IPS-15b (cell line): ENCODE data around the gene MYO1D.

Source experiments
- H3K27me3 ChIP-seq: one replicate; pipeline ENCODE4 v1.6.1; 2013; ENCODE audit warnings: low read length; ENCODE audit not compliant: control insufficient read depth, insufficient read depth
- H3K36me3 ChIP-seq: one replicate; pipeline ENCODE4 v1.6.1; 2013; ENCODE audit warnings: low read length; ENCODE audit not compliant: control insufficient read depth, insufficient read depth
- H3K4me1 ChIP-seq: one replicate; pipeline ENCODE4 v1.6.1; 2013; ENCODE audit warnings: mild to moderate bottlenecking, low read length; ENCODE audit not compliant: control insufficient read depth, insufficient read depth
- H3K4me3 ChIP-seq: one replicate; pipeline ENCODE4 v1.5.1; 2013; ENCODE audit warnings: low read depth, low read length
- H3K9ac ChIP-seq: one replicate; pipeline ENCODE4 v1.6.1; 2013; ENCODE audit warnings: low read depth, mild to moderate bottlenecking, low read length
- H3K9me3 ChIP-seq: one replicate; pipeline ENCODE4 v1.6.1; 2013; ENCODE audit warnings: mild to moderate bottlenecking, low read length; ENCODE audit not compliant: control insufficient read depth, insufficient read depth

MYO1D gene

GRCh38 chr17:32496395-32497073 lies 380.4 kb downstream of the MYO1D start:
- Histone ChIP-seq H3K9ac (no peak overlapping the region), H3K9me3 (no peaks in the 10 kb centered on the region), H3K27me3 (no peaks in the 10 kb centered on the region), H3K4me1 (no peaks in the 10 kb centered on the region), H3K36me3 (no peaks in the 10 kb centered on the region), H3K4me3 (no peak overlapping the region)

- H3K9me3 ChIP-seq, result no peaks in the 10 kb centered on the region
- no peaks in the 10 kb centered on the region for H3K4me1 ChIP-seq
- no peak overlapping the region for H3K4me3 ChIP-seq
- no peaks in the 10 kb centered on the region for H3K27me3 ChIP-seq
- H3K9ac ChIP-seq, result no peak overlapping the region
- H3K36me3 ChIP-seq, result no peaks in the 10 kb centered on the region
These were observed 381.3 kb downstream of the MYO1D start for GRCh38 chr17:32495359-32496231.

GRCh38 chr17:32494621-32495358 lies 382.1 kb downstream of the MYO1D start:
- H3K9me3 ChIP-seq, result no peaks in the 10 kb centered on the region
- no peak overlapping the region for H3K4me3 ChIP-seq
- peaks cover 5% of the 10 kb centered on the region for H3K36me3 ChIP-seq
- no peaks in the 10 kb centered on the region for H3K4me1 ChIP-seq
- H3K27me3 ChIP-seq, result no peaks in the 10 kb centered on the region
- H3K9ac ChIP-seq, result no peak overlapping the region

GRCh38 chr17:32493976-32494513 lies 382.9 kb downstream of the MYO1D start:
- Histone ChIP-seq H3K4me1 (peaks cover 3% of the 10 kb centered on the region), H3K9ac (no peak overlapping the region)

GRCh38 chr17:32493571-32493970 lies 383.4 kb downstream of the MYO1D start:
- Histone ChIP-seq H3K9me3 (no peaks in the 10 kb centered on the region), H3K27me3 (no peaks in the 10 kb centered on the region), H3K4me1 (peaks cover 3% of the 10 kb centered on the region), H3K9ac (no peak overlapping the region), H3K4me3 (no peak overlapping the region), H3K36me3 (peaks cover 8% of the 10 kb centered on the region)

More at GRCh38 chr17:32493976-32494513, 382.9 kb downstream of the MYO1D start:
- Histone ChIP-seq H3K36me3 (peaks cover 5% of the 10 kb centered on the region), H3K27me3 (no peaks in the 10 kb centered on the region), H3K4me3 (no peak overlapping the region), H3K9me3 (no peaks in the 10 kb centered on the region)

GRCh38 chr17:32492648-32493289 lies 384.2 kb downstream of the MYO1D start:
- H3K9ac ChIP-seq, result no peak overlapping the region

GRCh38 chr17:32492264-32492589 lies 384.7 kb downstream of the MYO1D start:
- H3K9me3 ChIP-seq, result no peaks in the 10 kb centered on the region
- peaks cover 14% of the 10 kb centered on the region for H3K36me3 ChIP-seq
- H3K27me3 ChIP-seq, result no peaks in the 10 kb centered on the region
- H3K4me3 ChIP-seq, result no peak overlapping the region
- H3K9ac ChIP-seq, result peak overlapping the region; percentile 37
- H3K4me1 ChIP-seq, result peaks cover 9% of the 10 kb centered on the region

More at GRCh38 chr17:32492648-32493289, 384.2 kb downstream of the MYO1D start:
- Histone ChIP-seq H3K27me3 (no peaks in the 10 kb centered on the region), H3K36me3 (peaks cover 14% of the 10 kb centered on the region), H3K4me1 (peaks cover 9% of the 10 kb centered on the region), H3K4me3 (no peak overlapping the region), H3K9me3 (no peaks in the 10 kb centered on the region)

GRCh38 chr17:32491371-32492263 lies 385.3 kb downstream of the MYO1D start:
- Histone ChIP-seq H3K4me1 (peaks cover 9% of the 10 kb centered on the region), H3K36me3 (peaks cover 14% of the 10 kb centered on the region), H3K9me3 (no peaks in the 10 kb centered on the region), H3K27me3 (no peaks in the 10 kb centered on the region), H3K4me3 (no peak overlapping the region), H3K9ac (peak overlapping the region; percentile 37)

GRCh38 chr17:32490101-32490482 lies 386.8 kb downstream of the MYO1D start:
- peaks cover 14% of the 10 kb centered on the region for H3K36me3 ChIP-seq
- peaks cover 11% of the 10 kb centered on the region for H3K4me1 ChIP-seq
- H3K9ac ChIP-seq, result no peak overlapping the region
- no peaks in the 10 kb centered on the region for H3K9me3 ChIP-seq
- no peaks in the 10 kb centered on the region for H3K27me3 ChIP-seq
- H3K4me3 ChIP-seq, result no peak overlapping the region

- Histone ChIP-seq H3K4me1 (peaks cover 11% of the 10 kb centered on the region), H3K27me3 (no peaks in the 10 kb centered on the region), H3K4me3 (no peak overlapping the region), H3K36me3 (peaks cover 14% of the 10 kb centered on the region), H3K9ac (no peak overlapping the region), H3K9me3 (no peaks in the 10 kb centered on the region)
These were observed 387.4 kb downstream of the MYO1D start for GRCh38 chr17:32489320-32490100.
